ENCODE results near the gene NDUFV1.

- TF ChIP-seq YY1 (IDR thresholded peaks at IDR 0.05; ENCODE audit: insufficient read depth, insufficient read length) (no peak), SUZ12 (IDR thresholded peaks at IDR 0.05; ENCODE audit: extremely low read depth, insufficient read depth, insufficient read length) (no peak), ZNF274 (IDR thresholded peaks at IDR 0.05; ENCODE audit: low read depth, low read length) (no peak)
These were observed 22.1 kb downstream of the NDUFV1 start for GRCh38 chr11:67628710-67629385.
